NCI-H345 treated with DMSO at 0.1 percent for 48 hours (cell line): Measurements from ENCODE around the gene CYP4F8.
"Not testable (repeated sequence)": the region's sequence is repeated elsewhere in the genome, so short reads cannot be mapped to it uniquely, and the experiment has no call there.

Experiments used
- DNase-seq: peaks from one replicate; lab custom pipeline; 2025; ENCODE audit not compliant: unreplicated experiment; lab: John Stamatoyannopoulos, UW

The CYP4F8 gene, protein sequence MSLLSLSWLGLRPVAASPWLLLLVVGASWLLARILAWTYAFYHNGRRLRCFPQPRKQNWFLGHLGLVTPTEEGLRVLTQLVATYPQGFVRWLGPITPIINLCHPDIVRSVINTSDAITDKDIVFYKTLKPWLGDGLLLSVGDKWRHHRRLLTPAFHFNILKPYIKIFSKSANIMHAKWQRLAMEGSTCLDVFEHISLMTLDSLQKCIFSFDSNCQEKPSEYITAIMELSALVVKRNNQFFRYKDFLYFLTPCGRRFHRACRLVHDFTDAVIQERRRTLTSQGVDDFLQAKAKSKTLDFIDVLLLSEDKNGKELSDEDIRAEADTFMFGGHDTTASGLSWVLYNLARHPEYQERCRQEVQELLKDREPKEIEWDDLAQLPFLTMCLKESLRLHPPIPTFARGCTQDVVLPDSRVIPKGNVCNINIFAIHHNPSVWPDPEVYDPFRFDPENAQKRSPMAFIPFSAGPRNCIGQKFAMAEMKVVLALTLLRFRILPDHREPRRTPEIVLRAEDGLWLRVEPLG

DNA sequence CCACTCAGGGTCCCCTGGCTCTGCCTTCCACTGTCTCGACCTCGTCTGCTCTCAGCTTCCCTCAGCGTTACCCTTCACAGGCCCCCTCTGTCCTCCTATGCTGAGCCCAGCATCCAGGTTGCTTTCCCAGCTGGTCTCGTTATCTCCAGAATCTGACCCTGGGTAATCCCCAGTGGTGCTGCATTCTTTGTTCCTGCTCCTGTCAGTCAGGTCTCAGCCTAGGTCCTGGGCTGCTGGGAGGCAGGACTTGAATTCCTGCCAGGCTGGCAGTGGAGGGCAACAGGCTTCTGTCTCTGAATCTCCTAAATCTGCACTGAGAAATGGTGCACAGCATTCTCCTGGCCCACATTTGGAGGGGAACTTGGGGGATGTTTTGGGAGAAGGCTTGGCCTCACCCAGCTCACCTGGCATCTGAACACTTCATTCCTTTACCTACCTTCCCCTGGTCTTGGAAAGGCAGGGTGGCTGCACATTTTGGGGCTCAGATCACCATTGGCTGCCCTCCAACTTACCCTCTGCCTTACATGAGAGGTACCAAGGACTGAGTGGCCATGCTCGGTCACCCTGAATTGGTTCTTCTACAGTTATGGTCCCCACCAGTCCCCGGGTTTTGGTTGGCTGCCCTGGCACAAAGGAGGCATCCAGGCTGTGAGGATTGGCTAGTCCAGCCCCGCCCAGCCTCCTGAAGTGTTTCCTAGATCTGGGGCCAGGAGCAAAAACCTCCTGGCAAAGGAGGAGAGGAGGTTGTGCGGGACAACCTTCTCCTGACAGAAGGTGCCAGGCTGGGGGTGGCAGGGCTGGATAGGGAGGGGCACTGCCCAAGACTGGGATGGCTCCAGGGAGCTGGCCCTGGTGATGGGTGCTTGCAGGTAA, at the start of gene CYP4F8:
TSS of gene CYP4F8 (plus strand) at position 712 of the 873 bp plus-strand sequence. CDS start 399 bp downstream, outside the sequence.
- DNase-seq: no peak

DNA sequence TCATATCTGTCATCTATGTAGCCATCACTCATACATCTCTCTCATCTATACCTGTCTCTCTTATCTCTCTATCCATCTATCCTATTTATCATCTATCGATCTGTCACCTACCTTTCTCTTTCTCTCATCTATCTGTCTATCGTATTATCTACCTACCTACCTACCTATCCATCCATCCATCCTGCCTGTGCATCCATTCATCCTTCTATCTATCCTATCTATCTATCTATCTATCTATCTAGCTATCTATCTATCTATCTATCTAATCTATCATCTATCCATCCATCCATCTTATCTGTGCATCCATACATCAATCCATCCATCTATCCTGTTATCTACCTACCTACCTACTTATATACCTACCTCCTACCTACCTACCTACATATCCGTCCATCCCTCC, 44.6 kb upstream of the CYP4F8 start:
- DNase-seq: no peak

DNA sequence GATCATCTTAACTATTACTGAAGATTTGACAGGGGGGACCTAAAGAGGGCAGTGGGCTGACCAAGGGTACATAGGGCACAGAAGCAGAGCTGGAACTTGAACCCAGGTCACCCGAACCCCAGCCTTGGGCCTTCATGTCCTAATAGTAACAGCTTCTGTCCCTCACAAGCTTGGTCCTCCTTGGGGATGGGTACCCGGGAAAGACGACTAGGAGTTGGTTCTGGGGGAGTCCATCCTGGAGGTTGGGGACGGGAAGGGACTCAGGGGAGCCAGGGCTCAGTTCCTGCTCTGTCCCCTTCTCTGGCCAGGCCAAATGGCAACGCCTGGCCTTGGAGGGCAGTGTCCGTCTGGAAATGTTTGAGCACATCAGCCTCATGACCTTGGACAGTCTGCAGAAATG, 39.6 kb upstream of the CYP4F8 start:
- DNase-seq: no peak

DNA sequence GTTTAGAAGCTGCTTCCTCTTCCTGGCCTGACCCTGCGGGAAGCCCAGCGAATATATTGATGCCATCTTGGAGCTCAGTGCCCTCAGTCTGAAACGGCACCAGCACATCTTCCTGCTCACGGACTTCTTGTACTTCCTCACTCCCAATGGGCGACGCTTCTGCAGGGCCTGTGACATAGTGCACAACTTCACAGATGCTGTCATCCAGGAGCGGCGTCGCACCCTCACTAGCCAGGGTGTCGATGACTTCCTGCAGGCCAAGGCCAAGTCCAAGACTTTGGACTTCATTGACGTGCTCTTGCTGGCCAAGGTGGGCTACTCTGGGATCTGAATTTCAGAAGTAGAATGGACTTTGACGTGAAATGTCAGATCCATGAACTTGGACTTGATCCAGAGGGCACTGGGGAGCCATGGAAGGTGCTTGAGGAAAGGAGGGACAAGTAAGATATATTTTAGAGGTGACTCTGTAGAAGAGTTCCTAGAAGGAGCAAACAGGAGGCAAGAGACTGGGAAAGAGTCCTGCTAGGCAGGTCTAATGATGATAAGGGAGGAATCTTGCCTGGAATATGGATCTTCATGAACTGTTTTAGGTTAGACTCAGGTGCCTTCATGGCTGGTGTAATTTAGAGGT, 38.4 kb upstream of the CYP4F8 start:
- no peak for DNase-seq

DNA sequence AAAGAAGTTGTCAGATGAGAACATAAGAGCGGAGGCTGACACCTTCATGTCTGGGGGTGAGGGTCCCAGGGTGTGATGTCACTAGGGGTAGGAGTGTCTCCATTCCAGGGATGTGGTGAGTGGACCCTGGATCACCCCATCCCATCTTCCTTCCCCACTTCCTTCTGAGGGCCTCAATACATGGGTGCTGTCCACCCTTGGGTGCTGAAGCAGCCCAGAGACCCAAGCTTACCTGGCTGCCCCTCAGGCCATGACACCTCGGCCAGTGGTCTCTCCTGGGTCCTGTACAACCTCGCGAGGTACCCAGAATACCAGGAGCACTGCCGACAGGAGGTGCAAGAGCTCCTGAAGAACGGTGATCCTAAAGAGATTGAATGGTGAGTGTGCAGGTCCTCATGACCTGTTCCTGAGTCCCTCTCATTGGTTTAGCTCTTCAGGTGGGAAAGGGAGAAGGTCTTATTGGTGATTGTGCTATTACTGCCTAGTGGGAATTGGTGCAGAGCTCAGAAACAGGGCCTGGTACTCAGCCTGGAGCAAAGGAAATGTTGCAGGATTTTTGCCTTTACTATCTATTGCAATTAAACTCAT, 37.7 kb upstream of the CYP4F8 start:
- no peak for DNase-seq

DNA sequence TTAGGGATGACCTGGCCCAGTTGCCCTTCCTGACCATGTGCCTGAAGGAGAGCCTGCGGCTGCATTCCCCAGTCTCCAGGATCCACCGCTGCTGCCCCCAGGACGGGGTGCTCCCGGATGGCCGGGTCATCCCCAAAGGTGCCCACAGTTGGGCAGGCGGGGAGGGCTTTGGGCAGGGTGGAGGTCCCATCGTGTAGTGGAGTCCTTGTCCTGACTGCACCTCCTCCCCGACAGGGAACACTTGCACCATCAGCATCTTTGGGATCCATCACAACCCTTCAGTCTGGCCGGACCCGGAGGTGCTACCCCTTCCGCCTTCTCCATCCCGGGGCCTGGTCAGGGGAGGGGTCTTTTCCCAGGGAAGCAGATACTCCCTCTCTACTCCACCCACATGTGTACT, 31.7 kb upstream of the CYP4F8 start:
- DNase-seq: no peak

DNA sequence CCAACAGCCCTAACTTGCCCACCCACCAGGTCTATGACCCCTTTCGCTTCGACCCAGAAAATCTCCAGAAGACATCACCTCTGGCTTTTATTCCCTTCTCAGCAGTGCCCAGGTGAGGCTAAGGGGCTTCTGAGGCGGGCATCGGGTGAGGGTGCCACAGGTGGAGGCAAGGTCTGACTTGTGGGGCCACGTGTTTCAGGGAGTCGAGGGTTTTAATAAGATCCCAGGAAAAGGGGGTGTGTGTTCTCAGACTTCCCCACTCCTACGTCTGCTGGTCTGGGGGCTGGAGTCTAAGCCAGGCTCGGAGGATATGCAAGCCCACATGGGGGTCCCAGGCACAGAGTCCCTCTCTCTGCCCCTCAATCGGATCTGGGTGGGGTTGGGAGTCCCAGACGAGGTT, 30.9 kb upstream of the CYP4F8 start:
- no peak for DNase-seq

DNA sequence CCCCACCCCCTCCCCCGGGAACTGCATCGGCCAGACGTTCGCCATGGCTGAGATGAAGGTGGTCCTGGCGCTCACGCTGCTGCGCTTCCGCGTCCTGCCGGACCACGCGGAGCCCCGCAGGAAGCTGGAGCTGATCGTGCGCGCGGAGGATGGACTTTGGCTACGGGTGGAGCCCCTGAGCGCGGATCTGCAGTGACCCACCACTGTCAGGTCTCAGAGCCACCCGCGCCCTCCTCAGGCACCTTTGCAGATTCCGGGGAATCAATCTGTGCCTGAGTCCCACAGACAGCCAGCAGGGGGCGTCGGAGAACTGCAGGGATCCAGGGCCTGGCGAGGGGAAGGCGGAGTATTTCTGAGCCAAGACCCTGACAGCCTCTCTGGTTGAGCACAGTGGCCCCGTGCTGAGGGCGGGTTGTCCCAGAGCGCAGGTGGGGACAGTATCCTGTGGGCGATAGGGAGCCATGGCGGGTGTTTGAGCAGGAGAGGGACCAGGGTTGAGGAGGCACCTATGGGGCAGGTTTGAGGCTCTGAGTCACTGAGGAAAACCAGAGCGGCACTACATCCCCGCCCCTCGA, 30.4 kb upstream of the CYP4F8 start:
- peak; percentile 3 for DNase-seq

DNA sequence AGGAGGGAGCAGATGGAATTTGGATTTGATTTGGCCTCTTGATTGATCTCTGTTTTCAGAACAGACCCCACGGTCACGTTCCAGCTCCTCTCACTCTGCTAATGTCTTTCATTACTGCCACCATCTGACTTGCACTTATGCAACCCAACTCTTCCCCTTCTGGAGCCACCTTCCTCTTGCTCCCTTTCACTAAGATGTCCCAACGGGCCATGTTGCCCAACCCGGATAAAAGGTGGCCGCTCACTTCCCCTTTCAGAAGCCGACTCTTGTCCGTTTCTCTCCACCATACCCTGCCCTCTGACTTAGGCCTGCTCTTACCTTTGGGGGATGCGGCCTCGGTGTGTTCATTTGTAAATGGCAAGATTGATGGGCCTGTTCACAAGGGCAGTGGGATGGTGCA, 27.4 kb upstream of the CYP4F8 start:
- no peak for DNase-seq

DNA sequence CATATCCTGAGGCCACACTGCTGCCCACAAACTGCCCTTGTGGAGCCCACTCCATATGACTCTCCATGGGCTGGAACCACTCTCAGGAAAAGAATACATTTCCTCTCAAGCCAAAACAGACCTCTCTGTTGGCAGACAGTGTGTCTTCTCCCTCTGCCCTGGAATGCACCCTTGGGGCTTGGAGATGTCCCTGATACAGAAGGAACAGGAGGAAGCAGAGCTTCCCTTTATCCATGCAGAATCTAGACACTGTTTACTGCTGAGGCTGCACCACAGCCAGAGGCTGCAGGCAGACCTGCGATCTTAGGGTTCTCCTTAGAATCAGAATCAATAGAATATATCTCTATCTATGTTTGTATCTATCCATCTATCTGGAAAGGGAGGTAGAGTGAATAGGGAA, 26.8 kb upstream of the CYP4F8 start:
- DNase-seq: no peak

DNA sequence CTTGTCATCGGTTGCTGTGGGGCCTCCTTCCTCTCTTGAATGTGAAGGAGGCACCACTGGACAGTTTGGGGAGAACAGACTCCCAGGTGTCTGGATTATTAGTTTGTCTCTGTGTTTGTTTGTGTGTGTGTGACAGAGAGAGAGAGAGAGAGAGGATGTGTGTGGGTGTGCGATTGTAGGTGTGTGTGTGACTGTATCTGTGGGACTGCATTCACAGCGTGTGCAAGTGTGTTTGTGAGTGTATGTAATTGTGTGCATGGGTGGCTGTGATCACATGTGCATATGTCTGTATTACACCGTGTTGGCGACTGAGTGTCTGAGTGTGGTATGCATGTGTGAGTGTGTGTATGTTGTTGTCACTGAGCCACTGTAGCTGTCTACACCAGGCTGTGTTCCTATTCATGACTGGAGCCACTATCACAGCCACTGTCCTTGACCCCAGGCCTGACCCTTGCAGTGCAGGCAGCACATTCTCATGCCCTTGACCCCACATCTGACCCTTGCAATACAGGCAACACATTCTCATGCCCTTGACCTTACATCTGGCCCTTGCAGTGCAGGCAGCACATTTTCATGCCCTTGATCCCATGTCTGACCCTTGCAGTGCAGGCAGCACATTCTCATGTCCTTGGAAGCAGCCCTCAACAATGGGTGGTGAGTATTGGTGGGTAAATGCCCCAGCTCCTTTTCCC, 25.1 kb upstream of the CYP4F8 start:
- DNase-seq: no peak

DNA sequence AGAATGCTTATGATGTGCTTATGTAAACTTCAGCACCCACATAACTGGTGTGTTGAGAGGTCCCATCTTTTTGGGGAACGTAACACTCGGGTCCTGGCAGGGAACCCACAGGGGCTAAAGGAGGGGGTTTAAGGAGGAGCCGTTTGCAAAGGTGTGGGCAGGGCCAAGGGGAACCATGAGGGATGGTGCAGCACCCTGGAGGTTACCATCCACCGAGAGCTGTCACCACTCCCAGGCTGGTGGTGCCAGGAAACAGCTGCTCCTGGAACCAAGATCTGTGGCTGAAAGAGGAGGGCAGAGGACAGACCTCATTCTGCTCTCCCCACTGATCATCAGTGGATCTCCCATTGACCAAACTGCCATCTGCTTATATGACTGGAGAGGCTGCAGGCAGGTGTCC, 23.2 kb upstream of the CYP4F8 start:
- no peak for DNase-seq

DNA sequence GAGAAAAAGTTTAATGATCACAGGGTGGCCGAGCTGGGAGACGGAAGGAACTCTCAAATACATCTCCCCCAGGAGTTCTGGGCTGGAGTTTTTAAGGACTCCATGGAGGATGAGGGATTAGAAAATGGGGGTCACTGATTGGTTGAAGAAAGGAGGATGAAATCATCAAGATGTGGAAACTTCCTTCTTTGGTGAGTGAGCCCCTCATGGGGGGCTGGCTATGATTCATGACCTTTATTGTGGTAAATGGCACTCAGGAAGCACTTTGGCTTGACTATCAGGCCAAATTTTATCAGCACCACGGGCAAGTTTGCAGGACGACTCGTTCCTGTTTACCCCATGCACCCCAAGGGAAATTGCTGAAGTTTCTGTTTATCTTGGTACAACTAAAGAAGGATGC, 22.5 kb upstream of the CYP4F8 start:
- not testable (repeated sequence) for DNase-seq

DNA sequence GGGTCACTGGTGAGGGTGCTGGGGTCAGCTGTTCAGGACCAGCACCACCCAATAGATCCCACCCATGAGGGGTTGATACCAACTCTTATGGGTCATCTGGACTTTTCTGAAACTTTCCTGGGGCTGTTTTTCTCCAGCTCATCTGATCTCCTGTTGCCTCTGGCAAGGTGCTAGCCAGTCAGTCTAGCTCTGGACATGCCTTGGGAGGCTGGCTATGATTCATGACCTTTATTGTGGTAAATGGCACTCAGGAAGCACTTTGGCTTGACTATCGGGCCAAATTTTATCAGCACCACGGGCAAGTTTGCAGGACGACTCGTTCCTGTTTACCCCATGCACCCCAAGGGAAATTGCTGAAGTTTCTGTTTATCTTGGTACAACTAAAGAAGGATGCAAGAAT, 21.3 kb upstream of the CYP4F8 start:
- not testable (repeated sequence) for DNase-seq

DNA sequence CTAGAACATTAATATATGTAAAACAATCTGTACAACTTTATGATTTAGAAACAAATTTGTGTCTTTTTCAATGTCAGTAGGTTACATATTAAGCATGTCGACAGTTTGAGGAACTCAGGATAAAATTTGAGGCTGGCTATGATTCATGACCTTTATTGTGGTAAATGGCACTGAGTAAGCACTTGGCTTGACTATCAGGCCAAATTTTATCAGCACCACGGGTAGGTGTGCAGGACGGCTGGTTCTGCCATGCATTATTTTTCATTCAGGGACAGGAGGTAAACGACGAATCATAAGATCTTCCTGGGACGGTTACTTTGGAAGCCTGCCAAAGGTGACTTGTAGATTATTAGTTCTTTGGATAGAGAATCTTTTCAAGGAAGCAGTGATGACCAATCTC, 19.9 kb upstream of the CYP4F8 start:
- DNase-seq: no peak

DNA sequence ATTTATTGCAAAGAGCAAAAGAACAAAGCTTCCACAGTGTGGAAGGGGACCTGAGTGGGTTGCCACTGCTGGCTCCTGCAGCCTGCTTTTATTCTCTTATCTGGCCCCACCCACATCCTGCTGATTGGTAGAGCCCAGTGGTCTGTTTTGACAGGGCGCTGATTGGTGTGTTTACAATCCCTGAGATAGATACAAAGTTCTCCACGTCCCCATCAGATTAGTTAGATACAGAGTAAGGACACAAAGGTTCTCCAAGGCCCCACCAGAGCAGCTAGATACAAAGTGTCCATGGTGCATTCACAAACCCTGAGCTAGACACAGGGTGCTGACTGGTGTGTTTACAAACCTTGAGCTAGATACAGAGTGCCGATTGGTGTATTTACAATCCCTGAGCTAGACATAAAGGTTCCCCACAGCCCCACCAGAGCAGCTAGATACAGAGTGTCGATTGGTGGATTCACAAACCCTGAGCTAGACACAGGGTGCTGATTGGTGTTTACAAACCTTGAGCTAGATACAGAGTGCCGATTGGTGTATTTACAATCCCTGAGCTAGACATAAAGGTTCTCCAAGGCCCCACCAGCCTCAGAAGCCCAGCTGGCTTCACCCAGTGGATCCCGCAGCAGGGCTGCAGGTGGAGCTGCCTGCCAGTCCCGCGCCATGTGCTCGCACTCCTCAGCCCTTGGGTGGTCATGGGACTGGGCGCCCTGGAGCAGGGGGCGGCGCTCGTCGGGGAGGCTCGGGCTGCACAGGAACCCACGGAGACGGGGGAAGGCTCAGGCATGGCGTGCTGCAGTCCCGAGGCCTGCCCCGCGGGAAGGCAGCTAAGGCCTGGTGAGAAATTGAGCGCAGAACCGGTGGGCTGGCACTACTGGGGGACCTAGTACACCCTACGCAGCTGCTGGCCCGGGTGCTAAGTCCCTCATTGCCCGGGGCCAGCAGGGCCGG, 6.8 kb upstream of the CYP4F8 start:
- not testable (repeated sequence) for DNase-seq

DNA sequence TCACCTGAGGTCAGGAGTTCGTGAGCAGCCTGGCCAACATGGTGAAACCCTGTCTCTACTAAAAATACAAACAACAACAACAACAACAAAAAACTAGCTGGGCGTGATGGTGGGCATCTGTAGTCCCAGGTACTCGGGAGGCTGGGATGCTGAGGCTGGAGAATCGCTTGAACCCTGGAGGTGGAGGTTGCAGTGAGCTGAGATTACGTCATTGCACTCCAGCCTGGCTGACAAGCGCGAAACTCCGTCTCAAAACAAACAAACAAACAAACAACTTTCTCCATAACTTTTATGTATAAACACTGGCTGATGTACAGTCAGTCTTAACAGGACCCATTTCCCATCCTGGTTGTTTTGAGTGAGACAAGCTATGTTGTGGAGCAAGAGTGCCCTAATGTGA, 5.8 kb upstream of the CYP4F8 start:
- DNase-seq: no peak

DNA sequence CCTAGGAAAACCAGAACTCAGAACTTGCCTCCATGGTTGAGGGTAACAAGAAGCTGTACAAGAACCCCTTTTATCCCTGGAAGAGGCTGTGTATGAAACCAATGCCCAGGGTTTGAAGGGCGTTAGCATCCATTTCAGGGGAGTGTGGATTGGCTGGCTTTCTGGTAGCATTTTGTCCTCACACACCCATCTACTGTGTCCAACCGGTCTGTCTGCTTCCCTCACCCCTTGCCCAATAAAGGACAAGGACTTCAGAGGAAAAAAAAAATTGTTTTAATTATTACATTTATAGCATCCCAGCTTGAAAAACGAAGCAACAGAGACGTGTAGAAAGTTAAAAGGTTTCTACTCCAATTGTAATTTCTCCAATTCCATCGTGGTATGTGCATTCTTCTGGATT, 2.7 kb upstream of the CYP4F8 start:
- no peak for DNase-seq

DNA sequence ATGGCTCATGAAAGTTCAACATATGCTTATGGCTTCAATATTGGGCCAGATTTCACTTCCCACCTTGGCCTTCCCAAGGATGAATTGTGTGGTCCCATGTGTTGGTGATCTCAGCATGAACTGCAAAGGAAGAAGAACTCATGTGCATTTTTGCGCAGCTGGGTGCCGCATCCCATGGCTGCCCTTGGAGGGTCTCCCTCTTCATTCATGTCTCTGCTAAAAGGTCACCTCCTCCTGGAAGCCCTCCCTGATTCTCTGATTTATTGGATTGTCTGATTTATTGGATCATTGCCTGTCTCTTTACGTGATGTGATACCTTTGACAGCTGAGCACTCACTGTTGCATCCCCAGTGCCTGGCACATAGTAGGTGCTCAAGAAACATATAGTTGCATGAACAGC, 1.7 kb upstream of the CYP4F8 start:
- no peak for DNase-seq
